ENCODE results near the gene CHMP5. TPM values are rescaled to one million over a fixed set of nuclear protein-coding genes. Genes with fewer than 3 reads are reported as not detected.
A peak's percentile ranks its signal among the peaks of the same experiment; 100 is the strongest.

CHMP5 gene
- total RNA-seq, 4 donors from 2014 or later: 55.1 to 78.2 (median 60.3) TPM

GRCh38 chr9:33297432-33297831, 32.6 kb downstream of the CHMP5 start:
- Histone ChIP-seq H3K36me3 (peaks cover 18 to 40% of the 10 kb centered on the region in 2 donors), H3K9me3 (no peaks in the 10 kb centered on the region), H3K4me1 (peaks cover 10 to 39% of the 10 kb centered on the region in 2 donors), H3K4me3 (replicated peaks in 1 of 3) (no peak overlapping the region), H3K27ac (no peak overlapping the region), H3K27me3 (no peaks in the 10 kb centered on the region)
- DNase-seq: peak; percentile 23 to 25
- no peak for TF ChIP-seq CTCF (IDR thresholded peaks at IDR 0.05)
- no peak for TF ChIP-seq POLR2A (IDR thresholded peaks at IDR 0.05)
- intact Hi-C loops (cut with DNase I): no loop called here
- 67 to 71% methylated on average over 1 of the region's 1 CpG for WGBS, 2 donors

GRCh38 chr9:33300546-33300945, 35.7 kb downstream of the CHMP5 start:
- H3K4me3 ChIP-seq (replicated peaks in 1 of 3): no peak overlapping the region
- DNase-seq: no peak
- H3K4me1 ChIP-seq: peaks cover 8 to 25% of the 10 kb centered on the region in 2 donors
- H3K9me3 ChIP-seq: no peaks in the 10 kb centered on the region
- TF ChIP-seq POLR2A (IDR thresholded peaks at IDR 0.05): no peak
- no peak for TF ChIP-seq CTCF (IDR thresholded peaks at IDR 0.05)
- no peaks in the 10 kb centered on the region for H3K27me3 ChIP-seq
- no peak overlapping the region for H3K27ac ChIP-seq
- intact Hi-C loops (cut with DNase I): no loop called here
- WGBS, 2 donors: 84 to 88% methylated on average over 2 of the region's 2 CpGs
- peaks cover 42 to 65% of the 10 kb centered on the region in 2 donors for H3K36me3 ChIP-seq

GRCh38 chr9:33304362-33304761, 39.5 kb downstream of the CHMP5 start:
- no peak overlapping the region for H3K4me3 ChIP-seq (replicated peaks in 1 of 3)
- no peaks in the 10 kb centered on the region for H3K9me3 ChIP-seq
- no peaks in the 10 kb centered on the region for H3K4me1 ChIP-seq
- H3K27ac ChIP-seq: no peak overlapping the region
- intact Hi-C loops (cut with DNase I): no loop called here
- DNase-seq: no peak
- no peaks in the 10 kb centered on the region for H3K27me3 ChIP-seq
- no peak for TF ChIP-seq POLR2A (IDR thresholded peaks at IDR 0.05)
- TF ChIP-seq CTCF (IDR thresholded peaks at IDR 0.05): no peak
- H3K36me3 ChIP-seq: peaks cover 74 to 83% of the 10 kb centered on the region in 2 donors
- 95 to 97% methylated on average over 1 of the region's 1 CpG for WGBS, 2 donors

GRCh38 chr9:33306037-33306436, 41.2 kb downstream of the CHMP5 start:
- intact Hi-C loops (cut with DNase I): no loop called here

GRCh38 chr9:33307067-33307466, 42.2 kb downstream of the CHMP5 start:
- intact Hi-C loops (cut with DNase I): no loop called here
- DNase-seq: no peak
- peaks cover 86 to 89% of the 10 kb centered on the region in 2 donors for H3K36me3 ChIP-seq

More at GRCh38 chr9:33306037-33306436, 41.2 kb downstream of the CHMP5 start:
- H3K4me3 ChIP-seq (replicated peaks in 1 of 3): no peak overlapping the region
- no peaks in the 10 kb centered on the region for H3K27me3 ChIP-seq
- H3K36me3 ChIP-seq: peaks cover 82 to 88% of the 10 kb centered on the region in 2 donors
- TF ChIP-seq POLR2A (IDR thresholded peaks at IDR 0.05) (no peak), CTCF (IDR thresholded peaks at IDR 0.05) (no peak)
- WGBS, 2 donors: 93 to 95% methylated on average over 3 of the region's 3 CpGs
- no peak overlapping the region for H3K27ac ChIP-seq
- DNase-seq: no peak
- H3K4me1 ChIP-seq: no peaks in the 10 kb centered on the region
- no peaks in the 10 kb centered on the region for H3K9me3 ChIP-seq

More at GRCh38 chr9:33307067-33307466, 42.2 kb downstream of the CHMP5 start:
- Histone ChIP-seq H3K4me1 (no peaks in the 10 kb centered on the region), H3K9me3 (no peaks in the 10 kb centered on the region), H3K27me3 (no peaks in the 10 kb centered on the region), H3K27ac (no peak overlapping the region), H3K4me3 (replicated peaks in 1 of 3) (no peak overlapping the region)
- WGBS, 2 donors: 74 to 96% methylated on average over 1 of the region's 1 CpG
- no peak for TF ChIP-seq POLR2A (IDR thresholded peaks at IDR 0.05)
- TF ChIP-seq CTCF (IDR thresholded peaks at IDR 0.05): no peak

Measured in thyroid gland (tissue), 4 donors.